GM12891 (cell line): Measurements from ENCODE around the gene SIN3A.
"Not testable (repeated sequence)": the region's sequence is repeated elsewhere in the genome, so short reads cannot be mapped to it uniquely, and the experiment has no call there.

Source experiments
- POLR2A ChIP-seq: IDR thresholded peaks from 2 replicates; pipeline ENCODE4 v1.6.1; 2011; ENCODE audit warnings: low read depth, low read length, control low read depth
- POLR2AphosphoS5 ChIP-seq: IDR thresholded peaks from 2 replicates; pipeline ENCODE4 v1.6.1; 2011; ENCODE audit warnings: low read depth, low read length, control low read depth

DNA sequence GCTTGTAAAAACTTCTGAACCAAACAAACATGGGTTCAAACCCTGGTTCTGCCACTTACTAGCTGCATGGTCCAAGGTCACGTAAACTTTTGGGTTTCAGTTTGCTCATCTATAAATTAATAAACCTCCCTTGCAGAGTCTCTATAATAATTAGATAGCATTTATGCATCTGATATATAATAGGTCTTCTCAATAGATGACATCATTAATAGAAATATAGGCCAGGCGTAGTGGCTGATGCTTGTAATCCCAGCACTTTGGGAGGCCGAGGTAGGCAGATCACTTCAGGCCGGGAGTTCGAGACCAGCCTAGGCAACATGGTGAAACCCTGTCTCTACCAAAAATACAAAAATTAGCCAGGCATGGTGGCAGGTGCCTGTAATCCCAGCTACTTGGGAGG, 25.6 kb upstream of the SIN3A start:
- TF ChIP-seq POLR2A, POLR2AphosphoS5: not testable (repeated sequence)
